Endothelial cell of umbilical vein (primary cell): ENCODE data around the gene SHISA5. TPM values are rescaled to one million over a fixed set of nuclear protein-coding genes. Genes with fewer than 3 reads are reported as not detected.

ENCODE experiments used
- BruUV-seq: library from RNA; stranded (reverse); fragments of 400-500 nt; replicated peaks from 2 replicates; lab custom pipeline; 2021; lab: Mats Ljungman, UMichigan
- CTCF ChIA-PET: fragments of 300-600, 350-600 bp; sonication (Branson Sonifier 250); formaldehyde crosslinking; loops from one replicate; lab custom pipeline; 2021; ENCODE audit warnings: antibody characterized with exemption, inconsistent platforms; lab: Charles Lee
- POLR2A ChIA-PET: fragments of 300-600, 350-600 bp; sonication (Branson Sonifier 250); formaldehyde crosslinking; loops from one replicate; lab custom pipeline; 2021; ENCODE audit warnings: antibody characterized with exemption, inconsistent platforms; lab: Charles Lee
- DNase-seq: peaks from one replicate; pipeline ENCODE4 v3.0.0-alpha.2; 2011; ENCODE audit warnings: low read depth, low spot score
- FAIRE-seq: peaks from 2 replicates; lab custom pipeline; 2011; peaks lifted over from hg19 to GRCh38; lab: Jason Lieb, UNC
- H2AFZ ChIP-seq: 2 replicates; pipeline ENCODE4 v1.6.0; 2012; ENCODE audit warnings: low read depth, low read length, control low read depth, inconsistent platforms
- H3K27ac ChIP-seq: 2 replicates; pipeline ENCODE4 v1.5.1; 2011; ENCODE audit warnings: low read depth, mild to moderate bottlenecking, control low read depth, low read length, moderate library complexity; ENCODE audit not compliant: insufficient read depth
- H3K27me3 ChIP-seq, 2 experiments: 2 replicates each; pipeline versions ENCODE4 v1.6.0 to v1.6.1; 2011; ENCODE audit warnings: low read length in 2 of 2, mixed read lengths in 1 of 2; ENCODE audit not compliant: control insufficient read depth in 2 of 2, insufficient read depth in 2 of 2
- H3K36me3 ChIP-seq, 2 experiments: 2 replicates in 1 of 2; 3 replicates in 1 of 2; pipeline ENCODE4 v1.5.1; 2011; ENCODE audit warnings: low read length in 2 of 2, mild to moderate bottlenecking in 1 of 2, moderate library complexity in 1 of 2; ENCODE audit not compliant: control insufficient read depth in 2 of 2, insufficient read depth in 2 of 2; ENCODE audit errors: extremely low read depth in 1 of 2
- H3K4me1 ChIP-seq: 3 replicates; pipeline ENCODE4 v1.5.1; 2011; ENCODE audit warnings: mild to moderate bottlenecking, low read length; ENCODE audit not compliant: control insufficient read depth, insufficient read depth; ENCODE audit errors: extremely low read depth
- H3K4me2 ChIP-seq: 2 replicates; pipeline ENCODE4 v1.6.1; 2011; ENCODE audit warnings: low read length, control low read depth, mixed read lengths; ENCODE audit not compliant: insufficient read depth
- H3K4me3 ChIP-seq, 3 experiments: fragments of 200-600 bp in 1 of 3; sonication (generic), shearing (Covaris generic) in 1 of 3; replicated peaks in 1 of 3; 2 replicates each; pipeline ENCODE4 v1.5.1; 2011 to 2016; ENCODE audit warnings: control low read depth in 3 of 3, low read length in 3 of 3, mild to moderate bottlenecking in 2 of 3, inconsistent platforms in 1 of 3, low read depth in 1 of 3, moderate library complexity in 1 of 3; ENCODE audit not compliant: insufficient read depth in 1 of 3
- H3K79me2 ChIP-seq: 2 replicates; pipeline ENCODE4 v1.6.0; 2012; ENCODE audit warnings: low read length, inconsistent platforms; ENCODE audit not compliant: control insufficient read depth, insufficient read depth
- H3K9ac ChIP-seq: replicated peaks from 2 replicates; pipeline ENCODE3; 2011; ENCODE audit warnings: low read length, control low read depth; ENCODE audit not compliant: insufficient read depth; ENCODE audit errors: extremely low read depth
- H3K9me1 ChIP-seq: replicated peaks from 3 replicates; pipeline ENCODE4 v1.6.0; 2011; ENCODE audit warnings: mild to moderate bottlenecking, low read length; ENCODE audit not compliant: control insufficient read depth, insufficient read depth; ENCODE audit errors: extremely low read depth
- H3K9me3 ChIP-seq: replicated peaks from 2 replicates; pipeline ENCODE4 v1.5.1; 2012; ENCODE audit warnings: low read length, inconsistent platforms; ENCODE audit not compliant: control insufficient read depth, insufficient read depth
- H4K20me1 ChIP-seq: replicated peaks from 2 replicates; pipeline ENCODE3; 2011; ENCODE audit warnings: mild to moderate bottlenecking, low read length; ENCODE audit not compliant: control insufficient read depth, insufficient read depth; ENCODE audit errors: extremely low read depth
- EZH2 ChIP-seq: IDR thresholded peaks from 2 replicates; pipeline ENCODE4 v1.6.1; 2012; ENCODE audit warnings: borderline replicate concordance, low read depth, mild to moderate bottlenecking, moderate library complexity, low read length, inconsistent platforms; ENCODE audit not compliant: severe bottlenecking
- FOS ChIP-seq: IDR thresholded peaks from 2 replicates; pipeline ENCODE4 v1.6.1; 2011; ENCODE audit warnings: mild to moderate bottlenecking, low read length, moderate library complexity, borderline replicate concordance; ENCODE audit not compliant: insufficient read depth
- GATA2 ChIP-seq: IDR thresholded peaks from 2 replicates; pipeline ENCODE4 v1.7.0; 2011; ENCODE audit warnings: low read depth, mild to moderate bottlenecking, moderate library complexity, mixed read lengths, low read length; ENCODE audit not compliant: insufficient read length, insufficient read depth
- JUN ChIP-seq: IDR thresholded peaks from 2 replicates; pipeline ENCODE4 v1.6.1; 2011; ENCODE audit warnings: borderline replicate concordance, low read depth; ENCODE audit not compliant: insufficient read length, insufficient read depth
- MYC ChIP-seq: IDR thresholded peaks from one replicate; pipeline ENCODE4 v1.6.1; 2011; ENCODE audit warnings: mild to moderate bottlenecking, low read depth, low read length
- POLR2A ChIP-seq: IDR thresholded peaks from 2 replicates; pipeline ENCODE4 v1.6.1; 2012; ENCODE audit warnings: low read depth, mild to moderate bottlenecking, control low read depth, low read length
- POLR2AphosphoS5 ChIP-seq: IDR thresholded peaks from 2 replicates; pipeline ENCODE4 v1.6.1; 2012; ENCODE audit warnings: low read depth, mild to moderate bottlenecking, control low read depth, low read length, moderate library complexity; ENCODE audit not compliant: insufficient read depth
- dilution Hi-C: fragments of 300-500 bp; cut with MboI; formaldehyde crosslinking; loops from one replicate; pipeline ENCODE4 v1.15.0; 2019; ENCODE audit warnings: low sequenced_read_pairs; ENCODE audit not compliant: extremely low pct_ligation_motif_present
- intact Hi-C: fragments of 100-400 bp; cut with micrococcal nuclease; formaldehyde crosslinking; loops from one replicate; pipeline ENCODE4 v1.10.0; 2022
- polyA plus RNA-seq, 4 experiments: library from polyadenylated mRNA; depleted of rRNA in 3 of 4; stranded (reverse) in 3 of 4; unstranded in 1 of 4; fragments of >200 nt; gene quantifications; 2 replicates each; pipeline versions ENCODE4 v1.2.1 to v1.2.3, GENCODE V29; 2011 to 2012; ENCODE audit warnings: missing spikeins in 1 of 4
- total RNA-seq: library from RNA; stranded (reverse); gene quantifications from 2 replicates; pipeline ENCODE4 v1.2.3, GENCODE V29; 2021
- TF ChIP-seq, protein P1 (sequence below): IDR thresholded peaks from 2 replicates; pipeline ENCODE4 v1.6.1; 2011; ENCODE audit not compliant: insufficient read depth, insufficient read length
- TF ChIP-seq, protein P2 (sequence below), 2 donors: IDR thresholded peaks; 1 replicate in 1 of 2; 2 replicates in 1 of 2; pipeline ENCODE4 v1.5.1; 2011; ENCODE audit warnings: low read length in 2 of 2, mild to moderate bottlenecking in 2 of 2, moderate library complexity in 2 of 2, control low read depth in 1 of 2, inconsistent platforms in 1 of 2, low read depth in 1 of 2; ENCODE audit not compliant: insufficient read depth in 1 of 2; ENCODE audit errors: extremely low read depth in 1 of 2

SHISA5 gene
- total and polyA plus RNA-seq, 2 donors (not counting 3 experiments of a cell fraction or from before 2014, with no cell fraction given), result 205 to 320 TPM

DNA sequence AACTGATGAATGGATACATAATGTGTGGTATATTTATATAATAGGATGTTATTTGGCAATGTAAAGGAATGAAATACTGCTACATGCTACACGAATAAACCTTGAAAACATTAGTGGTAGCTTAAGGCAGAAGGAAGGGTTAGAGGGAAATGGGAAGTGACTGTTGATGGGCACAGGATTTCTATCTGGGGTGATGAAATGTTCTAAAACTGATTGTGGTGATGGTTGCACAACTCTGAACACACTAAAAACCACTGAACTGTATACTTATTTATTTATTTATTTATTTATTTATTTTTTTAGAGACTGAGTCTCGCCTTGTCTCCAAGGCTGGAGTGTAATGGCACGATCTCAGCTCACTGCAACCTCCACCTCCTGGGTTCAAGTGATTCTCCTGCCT is 24.8 kb upstream of the SHISA5 start:
- POLR2A ChIA-PET, result no interaction called here
- BruUV-seq, result no TSS peak
- intact Hi-C loops, result no loop called here
- CTCF ChIA-PET, result interaction anchor here (0.9 to 1.7 kb wide), 3 partner anchors 14 to 93 kb away, joined by 3 to 5 read pairs (median 3); no protein-coding TSS in a partner anchor
- Histone ChIP-seq H3K36me3 (no peaks in the 10 kb centered on the region), H3K9me3 (no peaks in the 10 kb centered on the region), H3K79me2 (no peaks in the 10 kb centered on the region), H3K4me3 (no peak overlapping the region), H3K9ac (no peak overlapping the region), H2AFZ (no peak overlapping the region), H3K4me2 (no peak overlapping the region), H3K27me3 (no peaks in the 10 kb centered on the region), H3K9me1 (no peaks in the 10 kb centered on the region), H3K4me1 (no peaks in the 10 kb centered on the region), H4K20me1 (no peaks in the 10 kb centered on the region), H3K27ac (no peak overlapping the region)
- FAIRE-seq (no peak), DNase-seq (no peak)
- TF ChIP-seq POLR2A (no peak), MYC (no peak), FOS (no peak), GATA2 (no peak), EZH2 (no peak), POLR2AphosphoS5 (no peak), JUN (no peak)
- TF ChIP-seq, protein P1, sequence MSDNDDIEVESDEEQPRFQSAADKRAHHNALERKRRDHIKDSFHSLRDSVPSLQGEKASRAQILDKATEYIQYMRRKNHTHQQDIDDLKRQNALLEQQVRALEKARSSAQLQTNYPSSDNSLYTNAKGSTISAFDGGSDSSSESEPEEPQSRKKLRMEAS, result no peak
- TF ChIP-seq, protein P2, sequence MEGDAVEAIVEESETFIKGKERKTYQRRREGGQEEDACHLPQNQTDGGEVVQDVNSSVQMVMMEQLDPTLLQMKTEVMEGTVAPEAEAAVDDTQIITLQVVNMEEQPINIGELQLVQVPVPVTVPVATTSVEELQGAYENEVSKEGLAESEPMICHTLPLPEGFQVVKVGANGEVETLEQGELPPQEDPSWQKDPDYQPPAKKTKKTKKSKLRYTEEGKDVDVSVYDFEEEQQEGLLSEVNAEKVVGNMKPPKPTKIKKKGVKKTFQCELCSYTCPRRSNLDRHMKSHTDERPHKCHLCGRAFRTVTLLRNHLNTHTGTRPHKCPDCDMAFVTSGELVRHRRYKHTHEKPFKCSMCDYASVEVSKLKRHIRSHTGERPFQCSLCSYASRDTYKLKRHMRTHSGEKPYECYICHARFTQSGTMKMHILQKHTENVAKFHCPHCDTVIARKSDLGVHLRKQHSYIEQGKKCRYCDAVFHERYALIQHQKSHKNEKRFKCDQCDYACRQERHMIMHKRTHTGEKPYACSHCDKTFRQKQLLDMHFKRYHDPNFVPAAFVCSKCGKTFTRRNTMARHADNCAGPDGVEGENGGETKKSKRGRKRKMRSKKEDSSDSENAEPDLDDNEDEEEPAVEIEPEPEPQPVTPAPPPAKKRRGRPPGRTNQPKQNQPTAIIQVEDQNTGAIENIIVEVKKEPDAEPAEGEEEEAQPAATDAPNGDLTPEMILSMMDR (IDR thresholded peaks at IDR 0.05; ENCODE audit: extremely low read depth in 1 of 2, insufficient read depth in 1 of 2, low read depth in 1 of 2, low read length in 2 of 2), result no peak
- dilution Hi-C loops, result no loop called here
